Gastrocnemius medialis (tissue), 4 donors: Measurements from ENCODE around the gene S100A4. TPM values are rescaled to one million over a fixed set of nuclear protein-coding genes. Genes with fewer than 3 reads are reported as not detected.

ENCODE experiments used
- ATAC-seq, 2 donors: fragments of 150-250 bp; one replicate each; pipeline ENCODE4 v1.9.1; 2016
- DNase-seq, 2 donors: peaks; one replicate each; pipeline ENCODE4 v3.0.0-alpha.2; 2019
- H3K27ac ChIP-seq, 4 donors: fragments of 200-600 bp; sonication (generic); 1 replicate in 1 of 4; 2 replicates in 3 of 4; pipeline ENCODE4 v1.5.1; 2016 to 2018; ENCODE audit warnings: mild to moderate bottlenecking in 2 of 4, moderate library complexity in 1 of 4
- H3K27me3 ChIP-seq, 3 donors: fragments of 200-600 bp; sonication (generic) in 2 of 3; 1 replicate in 1 of 3; 2 replicates in 2 of 3; pipeline versions ENCODE4 v1.5.1 to v1.6.0; 2016 to 2019; ENCODE audit warnings: mild to moderate bottlenecking in 1 of 3, moderate library complexity in 1 of 3
- H3K36me3 ChIP-seq, 2 donors: fragments of 200-600 bp; sonication (generic) in 1 of 2; one replicate each; pipeline ENCODE4 v1.5.1; 2017 to 2018
- H3K4me1 ChIP-seq, 2 donors: fragments of 200-600 bp; sonication (generic) in 1 of 2; one replicate each; pipeline ENCODE4 v1.5.1; 2016 to 2017; ENCODE audit warnings: mild to moderate bottlenecking in 2 of 2
- H3K4me3 ChIP-seq, 4 donors: fragments of 200-600 bp; sonication (generic) in 3 of 4; 1 replicate in 1 of 4; 2 replicates in 3 of 4; pipeline ENCODE4 v1.5.1; 2016 to 2019; ENCODE audit warnings: mild to moderate bottlenecking in 2 of 4
- H3K9me3 ChIP-seq, 3 donors: fragments of 200-600 bp; sonication (generic) in 2 of 3; 1 replicate in 1 of 3; 2 replicates in 2 of 3; pipeline ENCODE4 v1.5.1; 2016 to 2019
- POLR2A ChIP-seq, 2 donors: fragments of 450-650 bp; IDR thresholded peaks; one replicate each; pipeline ENCODE4 v1.6.1; 2017; ENCODE audit warnings: antibody characterized with exemption in 2 of 2, mild to moderate bottlenecking in 2 of 2, moderate library complexity in 2 of 2
- in situ Hi-C, 4 donors: fragments of 200-750 bp; cut with MboI; loops; one replicate each; pipeline versions ENCODE4 v1.15.0 to v1.8.0; 2017; ENCODE audit warnings: low sequenced_read_pairs in 4 of 4
- intact Hi-C: fragments of 100-400 bp; cut with DNase I; formaldehyde crosslinking; loops from one replicate; pipeline ENCODE4 v1.15.1; 2023; ENCODE audit warnings: low total_unique reads
- total RNA-seq, 4 donors: library from RNA; depleted of rRNA; stranded (reverse); fragments of >200 nt; gene quantifications; one replicate each; pipeline versions ENCODE4 v1.1.0 to v1.2.3, GENCODE V29; 2016
- TF ChIP-seq, protein P1 (sequence below), 5 experiments: fragments of 450-650 bp in 3 of 5; fragments of 200-600 bp in 2 of 5; sonication (generic) in 2 of 5; IDR thresholded peaks in 4 of 5; conservative IDR thresholded peaks in 1 of 5; 1 replicate in 4 of 5; 2 replicates in 1 of 5; pipeline ENCODE4 v1.5.1; 2016 to 2019; ENCODE audit warnings: antibody characterized with exemption in 5 of 5, mild to moderate bottlenecking in 3 of 5, moderate library complexity in 3 of 5

S100A4 gene
- total RNA-seq, 4 donors from 2014 or later, result 76.8 to 377 (median 144) TPM

DNA sequence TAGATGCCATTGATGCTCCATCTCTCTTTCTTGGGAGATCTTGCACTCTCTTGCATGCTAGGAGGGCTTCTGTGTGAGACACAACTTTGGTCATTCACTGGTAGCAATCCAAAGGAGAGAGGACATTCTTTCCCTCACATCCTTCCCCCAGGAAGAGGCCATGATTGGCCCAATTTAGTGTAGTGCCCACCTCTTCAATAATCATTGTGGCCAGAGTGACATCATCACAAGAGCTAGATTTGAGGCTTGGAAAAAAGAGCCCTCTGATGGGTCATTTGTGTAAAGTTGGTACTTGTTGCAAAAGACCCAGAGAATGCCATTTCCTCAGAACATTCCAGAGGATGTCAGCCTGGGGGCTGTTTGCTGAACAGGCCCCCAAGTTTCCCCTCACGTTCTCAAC lies 40.0 kb downstream of the S100A4 start:
- no peak for TF ChIP-seq POLR2A (IDR thresholded peaks at IDR 0.05)
- TF ChIP-seq, protein P1, sequence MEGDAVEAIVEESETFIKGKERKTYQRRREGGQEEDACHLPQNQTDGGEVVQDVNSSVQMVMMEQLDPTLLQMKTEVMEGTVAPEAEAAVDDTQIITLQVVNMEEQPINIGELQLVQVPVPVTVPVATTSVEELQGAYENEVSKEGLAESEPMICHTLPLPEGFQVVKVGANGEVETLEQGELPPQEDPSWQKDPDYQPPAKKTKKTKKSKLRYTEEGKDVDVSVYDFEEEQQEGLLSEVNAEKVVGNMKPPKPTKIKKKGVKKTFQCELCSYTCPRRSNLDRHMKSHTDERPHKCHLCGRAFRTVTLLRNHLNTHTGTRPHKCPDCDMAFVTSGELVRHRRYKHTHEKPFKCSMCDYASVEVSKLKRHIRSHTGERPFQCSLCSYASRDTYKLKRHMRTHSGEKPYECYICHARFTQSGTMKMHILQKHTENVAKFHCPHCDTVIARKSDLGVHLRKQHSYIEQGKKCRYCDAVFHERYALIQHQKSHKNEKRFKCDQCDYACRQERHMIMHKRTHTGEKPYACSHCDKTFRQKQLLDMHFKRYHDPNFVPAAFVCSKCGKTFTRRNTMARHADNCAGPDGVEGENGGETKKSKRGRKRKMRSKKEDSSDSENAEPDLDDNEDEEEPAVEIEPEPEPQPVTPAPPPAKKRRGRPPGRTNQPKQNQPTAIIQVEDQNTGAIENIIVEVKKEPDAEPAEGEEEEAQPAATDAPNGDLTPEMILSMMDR (IDR thresholded peaks at IDR 0.05 in 4 of 5, conservative IDR thresholded peaks at IDR 0.05 in 1 of 5), result no peak
- peaks cover 19 to 26% of the 10 kb centered on the region in 2 donors for H3K4me1 ChIP-seq
- no peaks in the 10 kb centered on the region for H3K9me3 ChIP-seq
- in situ Hi-C loops (loop anchor here in 1 of 4 donors (25.0 kb wide), 1 partner anchor 482 kb away; the partner anchor contains the start of genes JTB, RAB13 and RPS27), intact Hi-C loops (no loop called here)
- no peaks in the 10 kb centered on the region for H3K36me3 ChIP-seq
- no peak overlapping the region for H3K27ac ChIP-seq
- no peaks in the 10 kb centered on the region for H3K27me3 ChIP-seq
- no peak overlapping the region for H3K4me3 ChIP-seq
- no peak for DNase-seq
- ATAC-seq, result no peak

DNA sequence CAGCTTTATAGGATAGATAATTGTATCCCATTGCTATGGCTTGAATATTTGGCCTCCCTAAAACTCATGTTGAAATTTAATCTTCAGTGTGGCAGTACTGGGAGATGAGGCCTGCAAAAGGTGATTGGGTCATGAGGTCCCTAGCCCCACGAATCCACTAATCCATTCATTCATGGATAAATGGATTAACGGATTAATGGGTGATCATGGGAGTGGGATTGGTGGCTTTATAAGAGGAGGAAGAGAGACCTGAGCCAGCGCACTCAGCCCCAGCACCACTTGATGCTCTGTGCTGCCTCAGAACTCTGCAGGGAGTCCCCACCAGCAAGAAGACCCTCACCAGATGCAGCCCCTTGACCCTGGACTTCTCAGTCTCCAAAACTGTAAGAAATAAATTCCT lies 41.8 kb downstream of the S100A4 start:
- intact Hi-C loops, result no loop called here
- Histone ChIP-seq H3K4me3 (no peak overlapping the region), H3K27me3 (no peaks in the 10 kb centered on the region), H3K27ac (no peak overlapping the region), H3K36me3 (no peaks in the 10 kb centered on the region), H3K9me3 (no peaks in the 10 kb centered on the region), H3K4me1 (peaks cover 19 to 26% of the 10 kb centered on the region in 2 donors)
- TF ChIP-seq, protein P1 (IDR thresholded peaks at IDR 0.05 in 4 of 5, conservative IDR thresholded peaks at IDR 0.05 in 1 of 5), result no peak
- no peak for TF ChIP-seq POLR2A (IDR thresholded peaks at IDR 0.05)
- in situ Hi-C loops, result loop anchor here in 1 of 4 donors (25.0 kb wide), 1 partner anchor 484 kb away; the partner anchor contains the start of genes JTB, RAB13 and RPS27
- ATAC-seq (no peak), DNase-seq (no peak)

DNA sequence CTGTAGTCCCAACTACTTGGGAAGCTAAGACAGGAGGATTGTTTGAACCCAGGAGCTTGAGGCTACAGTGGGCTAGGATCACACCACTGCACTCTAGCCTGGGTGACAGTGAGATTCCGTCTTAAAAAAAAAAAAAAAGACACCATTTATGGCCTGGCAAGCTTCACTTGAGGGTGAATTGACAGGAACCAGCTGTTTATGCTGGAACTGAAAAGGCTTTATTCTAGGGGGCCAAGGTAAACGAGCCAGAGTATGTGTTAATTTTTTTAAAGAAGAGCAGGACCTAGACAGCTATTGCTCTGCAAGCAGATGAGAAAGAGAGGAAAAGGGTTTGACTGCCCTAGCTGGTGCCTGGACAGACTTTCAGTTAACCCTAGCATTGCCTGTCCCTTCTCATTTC lies 46.9 kb downstream of the S100A4 start:
- intact Hi-C loops, result no loop called here

DNA sequence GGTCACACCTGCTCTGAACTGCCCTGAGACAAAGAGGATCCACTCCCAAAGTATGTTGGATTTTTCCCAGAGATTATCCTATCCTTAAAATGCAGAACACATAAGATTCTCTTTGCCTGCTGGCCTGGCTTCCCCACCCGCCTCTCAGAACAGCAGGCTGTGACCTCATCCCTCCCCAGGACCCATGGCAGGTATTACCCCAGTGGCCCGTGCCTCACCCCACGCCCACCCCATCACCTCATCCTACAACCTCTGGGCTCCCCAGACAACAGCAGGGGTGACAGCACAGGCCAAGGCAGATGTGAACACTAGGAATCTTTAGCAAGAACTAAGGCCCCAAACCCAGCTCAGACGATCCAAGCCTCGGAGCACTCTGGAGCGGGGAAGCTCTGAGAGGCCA lies 50.1 kb downstream of the S100A4 start:
- H3K36me3 ChIP-seq, result no peaks in the 10 kb centered on the region
- no peak overlapping the region for H3K4me3 ChIP-seq
- peaks cover 11 to 13% of the 10 kb centered on the region in 2 donors for H3K4me1 ChIP-seq
- TF ChIP-seq POLR2A (IDR thresholded peaks at IDR 0.05), result no peak
- TF ChIP-seq, protein P1 (IDR thresholded peaks at IDR 0.05 in 4 of 5, conservative IDR thresholded peaks at IDR 0.05 in 1 of 5), result no peak
- intact Hi-C loops, result loop anchor here (1.0 kb wide), 2 partner anchors 30 to 143 kb away; no protein-coding TSS in a partner anchor
- no peak overlapping the region for H3K27ac ChIP-seq
- no peaks in the 10 kb centered on the region for H3K9me3 ChIP-seq
- in situ Hi-C loops, result loop anchor here in 3 of 4 donors (5.0 to 10.0 kb wide), 2 partner anchors 141 to 143 kb away; partner anchors contain the start of gene S100A9 (in 1 of the 3)
- DNase-seq, result no peak
- H3K27me3 ChIP-seq, result no peaks in the 10 kb centered on the region
- ATAC-seq, result no peak

More for the DNA sequence above, 46.9 kb downstream of the S100A4 start:
- DNase-seq (no peak), ATAC-seq (no peak)
- H3K4me3 ChIP-seq, result no peak overlapping the region
- H3K4me1 ChIP-seq, result peaks cover 3% of the 10 kb centered on the region in 2 donors
- TF ChIP-seq POLR2A (IDR thresholded peaks at IDR 0.05), result no peak
- TF ChIP-seq, protein P1 (IDR thresholded peaks at IDR 0.05 in 4 of 5, conservative IDR thresholded peaks at IDR 0.05 in 1 of 5), result no peak
- in situ Hi-C loops, result loop anchor here in 3 of 4 donors (5.0 to 10.0 kb wide), 2 partner anchors 144 to 146 kb away; partner anchors contain the start of gene S100A9 (in 1 of the 3)
- H3K36me3 ChIP-seq, result no peaks in the 10 kb centered on the region
- no peaks in the 10 kb centered on the region for H3K27me3 ChIP-seq
- H3K9me3 ChIP-seq, result no peaks in the 10 kb centered on the region
- no peak overlapping the region for H3K27ac ChIP-seq
